Measurements from ENCODE around the gene PKD2.
"Not testable (repeated sequence)": the region's sequence is repeated elsewhere in the genome, so short reads cannot be mapped to it uniquely, and the experiment has no call there.

PKD2 gene

GRCh38 chr4:88025868-88026661 is 18.6 kb downstream of the PKD2 start:
- not testable (repeated sequence) for H3K27me3 ChIP-seq (ENCODE audit: insufficient read depth, low read length); H3K4me1 ChIP-seq (ENCODE audit: control insufficient read depth, insufficient read depth, low read length, unreplicated experiment)

GRCh38 chr4:88027611-88028608 is 20.5 kb downstream of the PKD2 start:
- peaks cover 14% of the 10 kb centered on the region for H3K4me1 ChIP-seq (ENCODE audit: control insufficient read depth, insufficient read depth, low read length, unreplicated experiment)
- H3K36me3 ChIP-seq (ENCODE audit: insufficient read depth, low read length): peaks cover 26% of the 10 kb centered on the region
- H2AFZ ChIP-seq (ENCODE audit: low read length, unreplicated experiment): no peak overlapping the region
- no peaks in the 10 kb centered on the region for H3K27me3 ChIP-seq (ENCODE audit: insufficient read depth, low read length)
- H3K27ac ChIP-seq (ENCODE audit: low read depth, low read length): peak overlapping the region; percentile 63
- H3K4me3 ChIP-seq (ENCODE audit: low read depth, low read length): no peak overlapping the region
- H3K79me2 ChIP-seq (ENCODE audit: control insufficient read depth, insufficient read depth, low read length, unreplicated experiment): no peaks in the 10 kb centered on the region

More at GRCh38 chr4:88025868-88026661, 18.6 kb downstream of the PKD2 start:
- not testable (repeated sequence) for H3K79me2 ChIP-seq (ENCODE audit: control insufficient read depth, insufficient read depth, low read length, unreplicated experiment); H2AFZ ChIP-seq (ENCODE audit: low read length, unreplicated experiment); H3K4me3 ChIP-seq (ENCODE audit: low read depth, low read length); H3K27ac ChIP-seq (ENCODE audit: low read depth, low read length)
- peaks cover 33% of the 10 kb centered on the region for H3K36me3 ChIP-seq (ENCODE audit: insufficient read depth, low read length)

DNA sequence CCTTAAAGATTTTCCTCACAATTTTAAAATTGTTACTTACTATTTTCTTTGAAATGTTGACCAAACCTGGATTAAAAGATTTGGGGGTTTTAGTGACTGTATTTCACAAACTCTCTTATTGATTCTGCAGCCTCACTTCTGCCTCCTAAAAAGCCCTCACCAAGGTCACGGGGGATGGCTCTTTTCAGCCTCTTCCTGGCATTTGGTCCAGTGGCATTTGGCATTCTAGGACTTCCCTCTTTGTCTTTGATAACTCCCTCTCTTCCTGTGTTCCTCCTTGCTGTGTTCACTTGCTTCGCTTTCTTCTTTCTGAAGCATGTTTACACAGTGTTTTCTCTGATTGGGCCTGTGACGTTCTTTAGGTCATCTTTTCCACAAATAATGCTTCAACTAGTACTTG is 21.5 kb downstream of the PKD2 start:
- Histone ChIP-seq H3K36me3 (ENCODE audit: insufficient read depth, low read length) (peaks cover 18% of the 10 kb centered on the region), H3K4me1 (ENCODE audit: control insufficient read depth, insufficient read depth, low read length, unreplicated experiment) (peaks cover 14% of the 10 kb centered on the region), H3K27me3 (ENCODE audit: insufficient read depth, low read length) (no peaks in the 10 kb centered on the region), H3K4me3 (ENCODE audit: low read depth, low read length) (no peak overlapping the region), H3K79me2 (ENCODE audit: control insufficient read depth, insufficient read depth, low read length, unreplicated experiment) (no peaks in the 10 kb centered on the region), H3K27ac (ENCODE audit: low read depth, low read length) (no peak overlapping the region), H2AFZ (ENCODE audit: low read length, unreplicated experiment) (no peak overlapping the region)

DNA sequence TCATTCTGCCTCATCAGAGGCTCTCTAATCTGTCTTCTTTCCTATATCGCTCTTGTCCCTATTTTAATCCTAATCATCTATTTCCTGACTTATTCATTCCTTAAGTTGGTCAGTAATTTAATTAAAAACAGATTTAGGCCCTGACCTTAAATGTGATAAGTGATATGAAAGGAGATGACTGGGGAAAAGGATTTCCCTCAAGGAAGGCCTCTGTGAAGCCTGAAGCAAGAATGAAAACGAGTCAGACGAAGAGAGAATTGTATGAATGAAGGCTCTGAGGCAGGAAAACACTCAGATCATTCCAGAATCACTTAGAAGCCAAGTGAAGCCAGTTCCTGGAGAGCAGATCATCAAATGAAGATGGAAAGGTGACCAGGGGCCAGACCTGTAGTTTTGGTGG is 22.1 kb downstream of the PKD2 start:
- Histone ChIP-seq H3K36me3 (ENCODE audit: insufficient read depth, low read length) (peaks cover 17% of the 10 kb centered on the region), H3K27ac (ENCODE audit: low read depth, low read length) (no peak overlapping the region), H3K27me3 (ENCODE audit: insufficient read depth, low read length) (no peaks in the 10 kb centered on the region), H3K79me2 (ENCODE audit: control insufficient read depth, insufficient read depth, low read length, unreplicated experiment) (no peaks in the 10 kb centered on the region), H2AFZ (ENCODE audit: low read length, unreplicated experiment) (no peak overlapping the region), H3K4me3 (ENCODE audit: low read depth, low read length) (no peak overlapping the region), H3K4me1 (ENCODE audit: control insufficient read depth, insufficient read depth, low read length, unreplicated experiment) (peaks cover 14% of the 10 kb centered on the region)

GRCh38 chr4:88030565-88031310 is 23.3 kb downstream of the PKD2 start:
- Histone ChIP-seq H3K79me2 (ENCODE audit: control insufficient read depth, insufficient read depth, low read length, unreplicated experiment) (no peaks in the 10 kb centered on the region), H3K36me3 (ENCODE audit: insufficient read depth, low read length) (peaks cover 11% of the 10 kb centered on the region)

DNA sequence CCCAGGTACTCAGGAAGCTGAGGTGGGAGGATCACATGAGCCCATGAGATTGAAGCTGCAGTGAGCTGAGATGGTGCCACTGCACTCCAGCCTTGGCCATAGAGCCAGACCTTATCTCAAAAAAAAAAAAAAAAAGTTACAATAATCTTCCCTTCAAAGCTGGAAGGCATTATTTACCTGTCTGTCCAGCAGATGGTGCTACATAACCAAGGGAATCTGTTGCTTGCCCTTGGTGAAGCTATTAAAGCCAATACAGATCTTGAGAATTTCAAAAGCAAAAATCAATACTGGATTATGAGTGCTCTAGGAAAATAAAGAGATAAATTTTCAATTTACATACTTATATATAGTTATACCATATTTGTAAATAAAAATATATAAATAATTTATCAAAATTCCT is 25.9 kb downstream of the PKD2 start:
- Histone ChIP-seq H3K36me3 (ENCODE audit: insufficient read depth, low read length) (peaks cover 15% of the 10 kb centered on the region), H2AFZ (ENCODE audit: low read length, unreplicated experiment) (no peak overlapping the region), H3K27ac (ENCODE audit: low read depth, low read length) (no peak overlapping the region), H3K4me3 (ENCODE audit: low read depth, low read length) (no peak overlapping the region), H3K4me1 (ENCODE audit: control insufficient read depth, insufficient read depth, low read length, unreplicated experiment) (peaks cover 17% of the 10 kb centered on the region), H3K27me3 (ENCODE audit: insufficient read depth, low read length) (no peaks in the 10 kb centered on the region), H3K79me2 (ENCODE audit: control insufficient read depth, insufficient read depth, low read length, unreplicated experiment) (no peaks in the 10 kb centered on the region)

More at GRCh38 chr4:88030565-88031310, 23.3 kb downstream of the PKD2 start:
- no peaks in the 10 kb centered on the region for H3K27me3 ChIP-seq (ENCODE audit: insufficient read depth, low read length)
- no peak overlapping the region for H2AFZ ChIP-seq (ENCODE audit: low read length, unreplicated experiment)
- H3K27ac ChIP-seq (ENCODE audit: low read depth, low read length): no peak overlapping the region
- no peak overlapping the region for H3K4me3 ChIP-seq (ENCODE audit: low read depth, low read length)
- H3K4me1 ChIP-seq (ENCODE audit: control insufficient read depth, insufficient read depth, low read length, unreplicated experiment): peaks cover 14% of the 10 kb centered on the region

GRCh38 chr4:88035292-88035691 is 27.9 kb downstream of the PKD2 start:
- Histone ChIP-seq H3K36me3 (ENCODE audit: insufficient read depth, low read length) (peaks cover 28% of the 10 kb centered on the region), H3K4me3 (ENCODE audit: low read depth, low read length) (no peak overlapping the region), H3K79me2 (ENCODE audit: control insufficient read depth, insufficient read depth, low read length, unreplicated experiment) (no peaks in the 10 kb centered on the region), H2AFZ (ENCODE audit: low read length, unreplicated experiment) (no peak overlapping the region), H3K4me1 (ENCODE audit: control insufficient read depth, insufficient read depth, low read length, unreplicated experiment) (peaks cover 17% of the 10 kb centered on the region), H3K27ac (ENCODE audit: low read depth, low read length) (no peak overlapping the region), H3K27me3 (ENCODE audit: insufficient read depth, low read length) (no peaks in the 10 kb centered on the region)

DNA sequence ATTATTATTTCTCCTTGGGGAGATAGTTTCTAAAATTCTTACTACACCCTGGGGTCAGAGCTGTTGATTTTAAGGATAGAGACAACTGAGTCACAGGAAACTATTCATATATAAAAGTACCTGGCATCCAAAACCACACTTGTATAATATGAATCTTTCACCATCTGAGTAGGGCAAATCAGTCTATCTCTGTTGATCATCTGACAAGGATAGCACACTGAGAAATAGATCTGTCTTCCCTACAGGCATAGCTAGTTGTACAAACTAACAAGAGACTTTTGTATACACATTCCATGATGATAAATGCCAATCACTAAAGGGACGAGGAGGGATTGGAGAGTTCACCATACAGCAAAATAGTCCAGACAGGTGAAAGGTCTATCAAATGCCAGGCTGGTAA is 30.0 kb downstream of the PKD2 start:
- no peaks in the 10 kb centered on the region for H3K79me2 ChIP-seq (ENCODE audit: control insufficient read depth, insufficient read depth, low read length, unreplicated experiment)
- H3K36me3 ChIP-seq (ENCODE audit: insufficient read depth, low read length): peaks cover 42% of the 10 kb centered on the region
- H3K27me3 ChIP-seq (ENCODE audit: insufficient read depth, low read length): no peaks in the 10 kb centered on the region
- peaks cover 17% of the 10 kb centered on the region for H3K4me1 ChIP-seq (ENCODE audit: control insufficient read depth, insufficient read depth, low read length, unreplicated experiment)
- H3K27ac ChIP-seq (ENCODE audit: low read depth, low read length): no peak overlapping the region
- no peak overlapping the region for H3K4me3 ChIP-seq (ENCODE audit: low read depth, low read length)
- no peak overlapping the region for H2AFZ ChIP-seq (ENCODE audit: low read length, unreplicated experiment)

- H3K79me2 ChIP-seq (ENCODE audit: control insufficient read depth, insufficient read depth, low read length, unreplicated experiment): no peaks in the 10 kb centered on the region
- no peaks in the 10 kb centered on the region for H3K27me3 ChIP-seq (ENCODE audit: insufficient read depth, low read length)
- peaks cover 43% of the 10 kb centered on the region for H3K36me3 ChIP-seq (ENCODE audit: insufficient read depth, low read length)
- no peak overlapping the region for H3K4me3 ChIP-seq (ENCODE audit: low read depth, low read length)
- peaks cover 17% of the 10 kb centered on the region for H3K4me1 ChIP-seq (ENCODE audit: control insufficient read depth, insufficient read depth, low read length, unreplicated experiment)
- no peak overlapping the region for H2AFZ ChIP-seq (ENCODE audit: low read length, unreplicated experiment)
- no peak overlapping the region for H3K27ac ChIP-seq (ENCODE audit: low read depth, low read length)
Observed at GRCh38 chr4:88037936-88038335, 30.5 kb downstream of the PKD2 start.

GRCh38 chr4:88040707-88041106 is 33.3 kb downstream of the PKD2 start:
- no peak overlapping the region for H3K4me3 ChIP-seq (ENCODE audit: low read depth, low read length)
- H3K4me1 ChIP-seq (ENCODE audit: control insufficient read depth, insufficient read depth, low read length, unreplicated experiment): peaks cover 24% of the 10 kb centered on the region
- no peak overlapping the region for H3K27ac ChIP-seq (ENCODE audit: low read depth, low read length)
- H3K27me3 ChIP-seq (ENCODE audit: insufficient read depth, low read length): no peaks in the 10 kb centered on the region
- H2AFZ ChIP-seq (ENCODE audit: low read length, unreplicated experiment): no peak overlapping the region
- H3K79me2 ChIP-seq (ENCODE audit: control insufficient read depth, insufficient read depth, low read length, unreplicated experiment): no peaks in the 10 kb centered on the region
- peaks cover 65% of the 10 kb centered on the region for H3K36me3 ChIP-seq (ENCODE audit: insufficient read depth, low read length)
